ENCODE measurements around the gene RAB31. TPM values are rescaled to one million over a fixed set of nuclear protein-coding genes. Genes with fewer than 3 reads are reported as not detected.

The RAB31 gene
- polyA plus RNA-seq, 1 donor from 2014 or later = 16.3 TPM

- H3K9me2 ChIP-seq (ENCODE audit: insufficient read depth, low read length) = no peaks in the 10 kb centered on the region
- H3F3A ChIP-seq (ENCODE audit: insufficient read depth, low read length, poor library complexity, severe bottlenecking) = no peaks in the 10 kb centered on the region
- no peak overlapping the region for H2AFZ ChIP-seq (ENCODE audit: low read depth, low read length)
- H3K4me3 ChIP-seq (ENCODE audit: low read length) = no peak overlapping the region
- H3K4me2 ChIP-seq (ENCODE audit: low read length) = no peak overlapping the region
- no peaks in the 10 kb centered on the region for H3K79me2 ChIP-seq (replicated peaks; ENCODE audit: insufficient read depth, low read length)
- H3K27me3 ChIP-seq (ENCODE audit: insufficient read depth, low read depth, low read length) = no peaks in the 10 kb centered on the region
- no peaks in the 10 kb centered on the region for H3K9me3 ChIP-seq (ENCODE audit: low read length)
- H4K20me1 ChIP-seq (ENCODE audit: insufficient read depth) = no peaks in the 10 kb centered on the region
- H3K9ac ChIP-seq (ENCODE audit: low read length) = no peak overlapping the region
- no peak overlapping the region for H3K27ac ChIP-seq (ENCODE audit: low read length)
- no peak for TF ChIP-seq EP300 (conservative IDR thresholded peaks at IDR 0.05; ENCODE audit: poor library complexity, severe bottlenecking)
- TF ChIP-seq EZH2 (IDR thresholded peaks at IDR 0.05; ENCODE audit: borderline replicate concordance, insufficient read depth, low read length, poor library complexity, severe bottlenecking) = no peak
- TF ChIP-seq TAF1 (IDR thresholded peaks at IDR 0.05; ENCODE audit: low read depth) = no peak
- TF ChIP-seq RAD21 (conservative IDR thresholded peaks at IDR 0.05) = no peak
- no peak for TF ChIP-seq SMC3 (conservative IDR thresholded peaks at IDR 0.05; ENCODE audit: poor library complexity)
- no peak for TF ChIP-seq POLR2AphosphoS5 (IDR thresholded peaks at IDR 0.05)
- TF ChIP-seq, protein P1, sequence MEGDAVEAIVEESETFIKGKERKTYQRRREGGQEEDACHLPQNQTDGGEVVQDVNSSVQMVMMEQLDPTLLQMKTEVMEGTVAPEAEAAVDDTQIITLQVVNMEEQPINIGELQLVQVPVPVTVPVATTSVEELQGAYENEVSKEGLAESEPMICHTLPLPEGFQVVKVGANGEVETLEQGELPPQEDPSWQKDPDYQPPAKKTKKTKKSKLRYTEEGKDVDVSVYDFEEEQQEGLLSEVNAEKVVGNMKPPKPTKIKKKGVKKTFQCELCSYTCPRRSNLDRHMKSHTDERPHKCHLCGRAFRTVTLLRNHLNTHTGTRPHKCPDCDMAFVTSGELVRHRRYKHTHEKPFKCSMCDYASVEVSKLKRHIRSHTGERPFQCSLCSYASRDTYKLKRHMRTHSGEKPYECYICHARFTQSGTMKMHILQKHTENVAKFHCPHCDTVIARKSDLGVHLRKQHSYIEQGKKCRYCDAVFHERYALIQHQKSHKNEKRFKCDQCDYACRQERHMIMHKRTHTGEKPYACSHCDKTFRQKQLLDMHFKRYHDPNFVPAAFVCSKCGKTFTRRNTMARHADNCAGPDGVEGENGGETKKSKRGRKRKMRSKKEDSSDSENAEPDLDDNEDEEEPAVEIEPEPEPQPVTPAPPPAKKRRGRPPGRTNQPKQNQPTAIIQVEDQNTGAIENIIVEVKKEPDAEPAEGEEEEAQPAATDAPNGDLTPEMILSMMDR (IDR thresholded peaks at IDR 0.05; ENCODE audit: poor library complexity, severe bottlenecking) = no peak
- TF ChIP-seq MXI1 (conservative IDR thresholded peaks at IDR 0.05; ENCODE audit: poor library complexity, severe bottlenecking) = no peak
- TF ChIP-seq, protein P2, sequence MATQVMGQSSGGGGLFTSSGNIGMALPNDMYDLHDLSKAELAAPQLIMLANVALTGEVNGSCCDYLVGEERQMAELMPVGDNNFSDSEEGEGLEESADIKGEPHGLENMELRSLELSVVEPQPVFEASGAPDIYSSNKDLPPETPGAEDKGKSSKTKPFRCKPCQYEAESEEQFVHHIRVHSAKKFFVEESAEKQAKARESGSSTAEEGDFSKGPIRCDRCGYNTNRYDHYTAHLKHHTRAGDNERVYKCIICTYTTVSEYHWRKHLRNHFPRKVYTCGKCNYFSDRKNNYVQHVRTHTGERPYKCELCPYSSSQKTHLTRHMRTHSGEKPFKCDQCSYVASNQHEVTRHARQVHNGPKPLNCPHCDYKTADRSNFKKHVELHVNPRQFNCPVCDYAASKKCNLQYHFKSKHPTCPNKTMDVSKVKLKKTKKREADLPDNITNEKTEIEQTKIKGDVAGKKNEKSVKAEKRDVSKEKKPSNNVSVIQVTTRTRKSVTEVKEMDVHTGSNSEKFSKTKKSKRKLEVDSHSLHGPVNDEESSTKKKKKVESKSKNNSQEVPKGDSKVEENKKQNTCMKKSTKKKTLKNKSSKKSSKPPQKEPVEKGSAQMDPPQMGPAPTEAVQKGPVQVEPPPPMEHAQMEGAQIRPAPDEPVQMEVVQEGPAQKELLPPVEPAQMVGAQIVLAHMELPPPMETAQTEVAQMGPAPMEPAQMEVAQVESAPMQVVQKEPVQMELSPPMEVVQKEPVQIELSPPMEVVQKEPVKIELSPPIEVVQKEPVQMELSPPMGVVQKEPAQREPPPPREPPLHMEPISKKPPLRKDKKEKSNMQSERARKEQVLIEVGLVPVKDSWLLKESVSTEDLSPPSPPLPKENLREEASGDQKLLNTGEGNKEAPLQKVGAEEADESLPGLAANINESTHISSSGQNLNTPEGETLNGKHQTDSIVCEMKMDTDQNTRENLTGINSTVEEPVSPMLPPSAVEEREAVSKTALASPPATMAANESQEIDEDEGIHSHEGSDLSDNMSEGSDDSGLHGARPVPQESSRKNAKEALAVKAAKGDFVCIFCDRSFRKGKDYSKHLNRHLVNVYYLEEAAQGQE (IDR thresholded peaks at IDR 0.05; ENCODE audit: borderline replicate concordance) = no peak
- no peaks in the 10 kb centered on the region for H3K36me3 ChIP-seq (ENCODE audit: insufficient read depth, low read length)
These were observed 16.9 kb upstream of the RAB31 start for GRCh38 chr18:9691235-9691634.

GRCh38 chr18:9694174-9694573 is 13.9 kb upstream of the RAB31 start:
- Histone ChIP-seq H3K9me2 (ENCODE audit: insufficient read depth, low read length) (no peaks in the 10 kb centered on the region), H3K9ac (ENCODE audit: low read length) (no peak overlapping the region)

More at GRCh38 chr18:9694174-9694573, 13.9 kb upstream of the RAB31 start:
- no peak overlapping the region for H2AFZ ChIP-seq (ENCODE audit: low read depth, low read length)
- H3K79me2 ChIP-seq (replicated peaks; ENCODE audit: insufficient read depth, low read length) = no peaks in the 10 kb centered on the region
- no peak overlapping the region for H3K27ac ChIP-seq (ENCODE audit: low read length)
- no peaks in the 10 kb centered on the region for H3K9me3 ChIP-seq (ENCODE audit: low read length)
- H3K4me2 ChIP-seq (ENCODE audit: low read length) = no peak overlapping the region
- TF ChIP-seq, protein P1 (IDR thresholded peaks at IDR 0.05; ENCODE audit: poor library complexity, severe bottlenecking) = no peak
- TF ChIP-seq TAF1 (IDR thresholded peaks at IDR 0.05; ENCODE audit: low read depth) = no peak
- no peak for TF ChIP-seq EP300 (conservative IDR thresholded peaks at IDR 0.05; ENCODE audit: poor library complexity, severe bottlenecking)
- TF ChIP-seq POLR2AphosphoS5 (IDR thresholded peaks at IDR 0.05) = no peak
- no peaks in the 10 kb centered on the region for H3F3A ChIP-seq (ENCODE audit: insufficient read depth, low read length, poor library complexity, severe bottlenecking)
- H3K4me3 ChIP-seq (ENCODE audit: low read length) = no peak overlapping the region
- no peaks in the 10 kb centered on the region for H4K20me1 ChIP-seq (ENCODE audit: insufficient read depth)
- no peaks in the 10 kb centered on the region for H3K36me3 ChIP-seq (ENCODE audit: insufficient read depth, low read length)
- H3K27me3 ChIP-seq (ENCODE audit: insufficient read depth, low read depth, low read length) = no peaks in the 10 kb centered on the region

Data from neural cell (in vitro differentiated cells).